K562 (cell line): ENCODE measurements around the gene KHDRBS2. TPM values are rescaled to one million over a fixed set of nuclear protein-coding genes. Genes with fewer than 3 reads are reported as not detected.

Experiments
- ATAC-seq: fragments of 200-7000 bp; cut with Tn5 transposase; 3 replicates; pipeline ENCODE4 v1.9.1; 2020; ENCODE audit warnings: moderate library complexity
- BruUV-seq: library from RNA; stranded (reverse); fragments of 400-500 nt; replicated peaks from 2 replicates; lab custom pipeline; 2021; lab: Mats Ljungman, UMichigan
- CTCF ChIA-PET: fragments of 300-600 bp; formaldehyde crosslinking; extraction: SDS; loops from one replicate; lab custom pipeline; 2021; ENCODE audit warnings: low intra/inter-chr PET ratio; lab: Yijun Ruan, JAX
- POLR2A ChIA-PET: fragments of 300-600, 350-650 bp; sonication (Branson Sonifier 250); formaldehyde crosslinking; extraction: SDS; loops from one replicate; lab custom pipeline; 2021; ENCODE audit warnings: antibody characterized with exemption, inconsistent platforms; lab: Yijun Ruan, JAX
- DNase-seq, 4 experiments: peaks; one replicate each; pipeline versions ENCODE4 v3.0.0 to v3.0.0-alpha.2; 2011 to 2018; ENCODE audit warnings: low spot score in 3 of 4, mixed read lengths in 3 of 4; ENCODE audit errors: extremely low read depth in 1 of 4
- FAIRE-seq: peaks from 2 replicates; lab custom pipeline; 2011; peaks lifted over from hg19 to GRCh38; lab: Jason Lieb, UNC
- H2AFZ ChIP-seq: 2 replicates; pipeline ENCODE4 v1.6.0; 2011; ENCODE audit warnings: low read depth, low read length, control low read depth, inconsistent platforms
- H3K27ac ChIP-seq: fragments of 200-600 bp; 3 replicates; pipeline ENCODE4 v1.8.0; 2011; ENCODE audit warnings: low read depth, mild to moderate bottlenecking, control low read depth, inconsistent platforms, low read length, moderate library complexity, mixed read lengths; ENCODE audit errors: extremely low read depth
- H3K27me3 ChIP-seq, 2 experiments: fragments of 300-600 bp in 1 of 2; 2 replicates in 1 of 2; 3 replicates in 1 of 2; pipeline versions ENCODE4 v1.6.0 to v1.8.0; 2011; ENCODE audit warnings: inconsistent platforms in 2 of 2, low read length in 2 of 2, mild to moderate bottlenecking in 1 of 2, mixed read lengths in 1 of 2, moderate library complexity in 1 of 2; ENCODE audit not compliant: control insufficient read depth in 2 of 2, insufficient read depth in 2 of 2
- H3K36me3 ChIP-seq: fragments of 300-600 bp; 3 replicates; pipeline ENCODE4 v1.8.0; 2011; ENCODE audit warnings: mild to moderate bottlenecking, low read length, inconsistent platforms; ENCODE audit not compliant: control insufficient read depth, insufficient read depth
- H3K4me1 ChIP-seq, 2 experiments: fragments of 200-600 bp in 1 of 2; replicated peaks in 1 of 2; 2 replicates in 1 of 2; 3 replicates in 1 of 2; pipeline versions ENCODE4 v1.5.1 to v1.8.0; 2011; ENCODE audit warnings: inconsistent platforms in 2 of 2, low read length in 2 of 2, mild to moderate bottlenecking in 1 of 2, mixed read lengths in 1 of 2, moderate library complexity in 1 of 2; ENCODE audit not compliant: control insufficient read depth in 2 of 2, insufficient read depth in 2 of 2
- H3K4me2 ChIP-seq: 2 replicates; pipeline ENCODE4 v1.6.1; 2011; ENCODE audit warnings: low read length, control low read depth, inconsistent platforms, mixed read lengths; ENCODE audit not compliant: insufficient read depth
- H3K4me3 ChIP-seq: fragments of 200-600 bp; sonication (generic), shearing (Covaris generic); 2 replicates; pipeline ENCODE4 v1.5.1; 2016; ENCODE audit warnings: control low read depth, inconsistent platforms
- H3K79me2 ChIP-seq: fragments of 200-600 bp; 3 replicates; pipeline ENCODE4 v1.8.0; 2011; ENCODE audit warnings: low read length, inconsistent platforms; ENCODE audit not compliant: control insufficient read depth, insufficient read depth
- H3K9ac ChIP-seq, 2 experiments: 2 replicates each; pipeline versions ENCODE4 v1.6.0 to v1.6.1; 2011; ENCODE audit warnings: low read depth in 2 of 2, low read length in 2 of 2, control low read depth in 1 of 2, inconsistent platforms in 1 of 2, mild to moderate bottlenecking in 1 of 2, mixed read lengths in 1 of 2; ENCODE audit not compliant: insufficient read depth in 1 of 2
- H3K9me1 ChIP-seq: one replicate; pipeline ENCODE4 v1.6.0; 2011; ENCODE audit warnings: inconsistent platforms, mild to moderate bottlenecking, low read length, moderate library complexity; ENCODE audit not compliant: control insufficient read depth, insufficient read depth
- H3K9me3 ChIP-seq: replicated peaks from 2 replicates; pipeline ENCODE4 v1.5.1; 2011; ENCODE audit warnings: low read depth, low read length, inconsistent platforms; ENCODE audit not compliant: control insufficient read depth, insufficient read depth
- H4K20me1 ChIP-seq: replicated peaks from 2 replicates; pipeline ENCODE4 v1.6.1; 2011; ENCODE audit warnings: low read length, inconsistent platforms, mixed read lengths; ENCODE audit not compliant: control insufficient read depth, insufficient read depth
- COPS2 ChIP-seq: fragments of 450-650 bp; conservative IDR thresholded peaks from 2 replicates; pipeline ENCODE4 v1.6.1; 2016; ENCODE audit warnings: mild to moderate bottlenecking, moderate library complexity
- HDAC8 ChIP-seq: fragments of 450-650 bp; IDR thresholded peaks from 2 replicates; pipeline ENCODE4 v1.6.1; 2016; ENCODE audit warnings: mild to moderate bottlenecking, missing genetic modification characterization, moderate library complexity, missing compliant biosample characterization
- YBX1 ChIP-seq: fragments of 450-650 bp; IDR thresholded peaks from 2 replicates; pipeline ENCODE4 v1.7.1; 2016; ENCODE audit warnings: mild to moderate bottlenecking
- in situ Hi-C: fragments of 300-500 bp; cut with MboI; formaldehyde crosslinking; loops from 4 replicates; pipeline ENCODE4 v1.15.0; 2018; ENCODE audit warnings: inconsistent platforms, mixed read lengths
- intact Hi-C: fragments of 100-400 bp; cut with micrococcal nuclease; formaldehyde crosslinking; loops from 2 replicates; pipeline ENCODE4 v1.14.2; 2022
- polyA plus RNA-seq, 8 experiments: library from polyadenylated mRNA; depleted of rRNA in 4 of 8; stranded (reverse) in 5 of 8; unstranded in 3 of 8; fragments of >200 nt; fragmentation: Nextera tagmentation in 2 of 8; fragmentation: Illumina TruSeq in 1 of 8; extraction: Ambion mirVana in 2 of 8; extraction: Trizol in 1 of 8; gene quantifications; 2 replicates each; pipeline versions ENCODE4 v1.2.1 to v1.2.3, GENCODE V29; 2011 to 2014; ENCODE audit warnings: inconsistent platforms in 1 of 8, missing spikeins in 1 of 8
- total RNA-seq, 7 experiments: library from RNA; depleted of rRNA in 6 of 7; stranded (reverse); fragments of >200 nt in 6 of 7; fragmentation: Illumina TruSeq in 2 of 7; extraction: Trizol in 2 of 7; gene quantifications; 2 replicates each; pipeline versions ENCODE4 v1.2.1 to v1.2.3, GENCODE V29; 2011 to 2021; ENCODE audit warnings: low replicate concordance in 1 of 7
- TF ChIP-seq, protein P1 (sequence below): IDR thresholded peaks from 3 replicates; pipeline ENCODE4 v1.6.1; 2011; ENCODE audit warnings: borderline replicate concordance, mild to moderate bottlenecking, moderate library complexity; ENCODE audit not compliant: insufficient read length; ENCODE audit errors: extremely low read depth
- TF ChIP-seq, protein P2 (sequence below): sonication (generic); formaldehyde crosslinking; IDR thresholded peaks from 2 replicates; pipeline ENCODE4 v1.9.0; 2022; ENCODE audit warnings: mild to moderate bottlenecking, missing genetic modification reagents

Gene KHDRBS2
- total and polyA plus RNA-seq, 9 of the 15 experiments (the other 6 are each of a cell fraction or from before 2014, with no cell fraction given), result not detected

DNA sequence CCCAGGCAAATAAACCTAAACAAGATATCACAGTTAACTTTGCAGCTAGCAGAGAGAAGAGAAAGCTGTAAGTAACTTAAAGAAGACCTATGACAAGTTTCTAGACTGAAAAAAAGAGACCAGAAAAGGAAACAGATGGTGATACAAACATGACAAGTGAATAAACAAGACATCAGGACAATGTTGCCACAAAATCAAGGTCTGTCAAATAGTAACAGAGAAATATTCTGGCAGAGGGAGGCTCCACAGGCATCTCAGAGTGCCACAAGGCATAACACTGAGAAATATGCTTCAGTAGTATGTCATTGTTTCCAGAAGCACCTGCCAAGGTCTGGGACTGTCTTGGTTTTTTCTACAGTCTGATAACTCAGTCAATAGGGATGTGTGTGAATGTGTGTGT, 332.2 kb downstream of the KHDRBS2 start:
- Histone ChIP-seq H3K9ac (no peak overlapping the region), H3K4me2 (no peak overlapping the region), H3K9me3 (no peaks in the 10 kb centered on the region; the same call in none of the 2 replicates), H3K4me3 (no peak overlapping the region), H3K79me2 (no peaks in the 10 kb centered on the region), H3K4me1 (no peaks in the 10 kb centered on the region), H2AFZ (no peak overlapping the region), H3K9me1 (no peaks in the 10 kb centered on the region), H3K36me3 (no peaks in the 10 kb centered on the region), H4K20me1 (no peaks in the 10 kb centered on the region), H3K27me3 (no peaks in the 10 kb centered on the region), H3K27ac (no peak overlapping the region)
- TF ChIP-seq YBX1, result no peak
- no peak for TF ChIP-seq COPS2
- TF ChIP-seq, protein P1, sequence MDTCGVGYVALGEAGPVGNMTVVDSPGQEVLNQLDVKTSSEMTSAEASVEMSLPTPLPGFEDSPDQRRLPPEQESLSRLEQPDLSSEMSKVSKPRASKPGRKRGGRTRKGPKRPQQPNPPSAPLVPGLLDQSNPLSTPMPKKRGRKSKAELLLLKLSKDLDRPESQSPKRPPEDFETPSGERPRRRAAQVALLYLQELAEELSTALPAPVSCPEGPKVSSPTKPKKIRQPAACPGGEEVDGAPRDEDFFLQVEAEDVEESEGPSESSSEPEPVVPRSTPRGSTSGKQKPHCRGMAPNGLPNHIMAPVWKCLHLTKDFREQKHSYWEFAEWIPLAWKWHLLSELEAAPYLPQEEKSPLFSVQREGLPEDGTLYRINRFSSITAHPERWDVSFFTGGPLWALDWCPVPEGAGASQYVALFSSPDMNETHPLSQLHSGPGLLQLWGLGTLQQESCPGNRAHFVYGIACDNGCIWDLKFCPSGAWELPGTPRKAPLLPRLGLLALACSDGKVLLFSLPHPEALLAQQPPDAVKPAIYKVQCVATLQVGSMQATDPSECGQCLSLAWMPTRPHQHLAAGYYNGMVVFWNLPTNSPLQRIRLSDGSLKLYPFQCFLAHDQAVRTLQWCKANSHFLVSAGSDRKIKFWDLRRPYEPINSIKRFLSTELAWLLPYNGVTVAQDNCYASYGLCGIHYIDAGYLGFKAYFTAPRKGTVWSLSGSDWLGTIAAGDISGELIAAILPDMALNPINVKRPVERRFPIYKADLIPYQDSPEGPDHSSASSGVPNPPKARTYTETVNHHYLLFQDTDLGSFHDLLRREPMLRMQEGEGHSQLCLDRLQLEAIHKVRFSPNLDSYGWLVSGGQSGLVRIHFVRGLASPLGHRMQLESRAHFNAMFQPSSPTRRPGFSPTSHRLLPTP, result no peak
- TF ChIP-seq HDAC8 (tag), result no peak
- TF ChIP-seq, protein P2, sequence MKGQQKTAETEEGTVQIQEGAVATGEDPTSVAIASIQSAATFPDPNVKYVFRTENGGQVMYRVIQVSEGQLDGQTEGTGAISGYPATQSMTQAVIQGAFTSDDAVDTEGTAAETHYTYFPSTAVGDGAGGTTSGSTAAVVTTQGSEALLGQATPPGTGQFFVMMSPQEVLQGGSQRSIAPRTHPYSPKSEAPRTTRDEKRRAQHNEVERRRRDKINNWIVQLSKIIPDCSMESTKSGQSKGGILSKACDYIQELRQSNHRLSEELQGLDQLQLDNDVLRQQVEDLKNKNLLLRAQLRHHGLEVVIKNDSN (CRISPR knock-in tag), result no peak
- intact Hi-C loops, result no loop called here
- FAIRE-seq, result no peak
- ChIA-PET CTCF (no interaction called here), POLR2A (no interaction called here)
- in situ Hi-C loops, result no loop called here
- no peak for ATAC-seq
- no peak for DNase-seq
- BruUV-seq, result no TSS peak
